HEK293 (cell line): ENCODE results near the gene PSEN1.

Experiments used
- ZNF175 ChIP-seq: fragments of 450-650 bp; formaldehyde crosslinking; IDR thresholded peaks from 2 replicates; pipeline ENCODE4 v1.5.1; 2016; ENCODE audit warnings: missing biosample characterization, missing genetic modification characterization
- ZNF830 ChIP-seq: fragments of 450-650 bp; IDR thresholded peaks from 2 replicates; pipeline ENCODE4 v1.5.0; 2018; ENCODE audit warnings: missing biosample characterization, missing genetic modification characterization, low read depth, mild to moderate bottlenecking, moderate library complexity
- TF ChIP-seq, protein P1 (sequence below): fragments of 450-650 bp; formaldehyde crosslinking; IDR thresholded peaks from 2 replicates; pipeline ENCODE4 v1.5.1; 2016; ENCODE audit warnings: missing biosample characterization, missing genetic modification characterization

DNA sequence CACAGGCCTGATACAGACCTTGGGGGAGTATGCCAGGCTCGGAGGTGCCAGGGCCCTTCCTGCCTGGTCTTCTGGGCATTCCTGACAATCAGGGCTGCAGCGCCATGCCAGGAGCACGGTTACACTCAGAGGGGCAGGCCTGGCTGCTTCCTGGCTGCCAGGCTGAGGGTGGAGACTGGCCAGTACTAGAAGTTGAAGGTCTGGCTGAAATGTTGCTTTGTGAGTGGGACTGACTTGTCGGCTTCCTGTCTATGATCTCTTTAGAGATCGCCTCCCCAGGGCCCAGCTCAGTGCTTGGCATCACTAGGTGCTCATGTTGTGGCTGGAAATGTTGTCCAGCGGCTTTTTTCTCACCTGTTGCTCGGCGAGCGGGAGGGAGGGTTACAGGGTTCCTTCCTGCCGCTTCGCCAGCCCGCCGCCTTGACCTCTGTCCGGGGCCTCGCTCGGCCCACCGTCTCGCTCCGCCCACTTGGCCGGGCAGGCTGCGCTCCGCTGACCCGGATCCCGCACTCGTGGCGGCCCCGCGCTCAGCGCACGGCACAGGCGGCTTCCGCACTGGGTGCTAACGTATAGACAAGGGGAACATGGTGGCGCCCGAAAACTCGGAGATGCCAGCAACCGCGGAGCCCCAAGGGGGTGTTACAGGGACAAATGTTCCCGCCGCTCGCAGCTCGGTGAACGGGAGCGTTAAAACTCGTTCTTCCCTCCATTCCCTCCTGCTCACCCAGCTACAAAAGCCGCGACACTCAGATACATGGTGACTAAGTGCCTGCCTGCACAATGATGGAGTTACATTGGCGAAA lies 133.6 kb downstream of the PSEN1 start:
- TF ChIP-seq, protein P1, sequence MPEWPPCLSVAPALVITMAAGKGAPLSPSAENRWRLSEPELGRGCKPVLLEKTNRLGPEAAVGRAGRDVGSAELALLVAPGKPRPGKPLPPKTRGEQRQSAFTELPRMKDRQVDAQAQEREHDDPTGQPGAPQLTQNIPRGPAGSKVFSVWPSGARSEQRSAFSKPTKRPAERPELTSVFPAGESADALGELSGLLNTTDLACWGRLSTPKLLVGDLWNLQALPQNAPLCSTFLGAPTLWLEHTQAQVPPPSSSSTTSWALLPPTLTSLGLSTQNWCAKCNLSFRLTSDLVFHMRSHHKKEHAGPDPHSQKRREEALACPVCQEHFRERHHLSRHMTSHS (tag by site-specific recombination) = no peak
- TF ChIP-seq ZNF175 (tag by site-specific recombination) (no peak), ZNF830 (tag by site-specific recombination) (no peak)
